H1 (cell line): ENCODE data around the gene ZFYVE27. TPM values are rescaled to one million over a fixed set of nuclear protein-coding genes. Genes with fewer than 3 reads are reported as not detected.

Experiments used
- polyA plus RNA-seq, 7 experiments: library from polyadenylated mRNA; depleted of rRNA in 3 of 7; stranded (reverse) in 5 of 7; unstranded in 2 of 7; fragments of >200 nt in 5 of 7; fragments of 200-250 nt in 2 of 7; gene quantifications; 1 replicate in 5 of 7; 2 replicates in 1 of 7; 4 replicates in 1 of 7; pipeline versions ENCODE4 v1.2.1 to v1.2.3, GENCODE V29; 2011 to 2013; ENCODE audit warnings: missing spikeins in 2 of 7, mixed read lengths in 2 of 7
- total RNA-seq: library from RNA; stranded (reverse); fragmentation: NEBNext Ultra II Directional; extraction: Animal tissue kit (Norgen Biotek cat#: 25700); gene quantifications from 2 replicates; pipeline ENCODE4 v1.2.1, GENCODE V29; 2021

ZFYVE27 gene
- total and polyA plus RNA-seq, 2 of the 8 experiments (the other 6 are each of a cell fraction or from before 2014, with no cell fraction given) = 16.6 to 19.8 TPM

Other genes starting within 250 kb of the ZFYVE27 start
- gene MMS19, start 238.7 kb upstream of the ZFYVE27 start, total RNA-seq = 128 and 130 TPM in 2 replicates
- gene MMS19, start 238.7 kb upstream of the ZFYVE27 start, polyA plus RNA-seq (2011; rRNA removed) = 221 and 228 TPM in 2 replicates
- gene UBTD1, start 238.2 kb upstream of the ZFYVE27 start, total RNA-seq = 22.3 and 23.1 TPM in 2 replicates
- gene UBTD1, start 238.2 kb upstream of the ZFYVE27 start, polyA plus RNA-seq (2011; rRNA removed) = 36.2 and 48.8 TPM in 2 replicates
- gene ANKRD2, start 164.3 kb upstream of the ZFYVE27 start, total RNA-seq = not detected in 2 replicates
- gene ANKRD2, start 164.3 kb upstream of the ZFYVE27 start, polyA plus RNA-seq (2011; rRNA removed) = not detected in 2 replicates
- gene HOGA1, start 152.7 kb upstream of the ZFYVE27 start, total RNA-seq = 0.28 and 0.29 TPM in 2 replicates
- gene HOGA1, start 152.7 kb upstream of the ZFYVE27 start, polyA plus RNA-seq (2011; rRNA removed) = 0.57 and 1.00 TPM in 2 replicates
- gene C10orf62, start 147.4 kb upstream of the ZFYVE27 start, total RNA-seq = not detected in 2 replicates
- 0.05 TPM in 1 of 2 replicates, not detected in the other for gene C10orf62, start 147.4 kb upstream of the ZFYVE27 start, polyA plus RNA-seq (2011; rRNA removed)
- gene MORN4, start 103.6 kb upstream of the ZFYVE27 start, total RNA-seq = 10.6 and 13.6 TPM in 2 replicates
- 20.2 and 22.0 TPM in 2 replicates for gene MORN4, start 103.6 kb upstream of the ZFYVE27 start, polyA plus RNA-seq (2011; rRNA removed)
- 21.9 and 22.9 TPM in 2 replicates for gene PI4K2A, start 96.5 kb upstream of the ZFYVE27 start, total RNA-seq
- 20.7 and 21.9 TPM in 2 replicates for gene PI4K2A, start 96.5 kb upstream of the ZFYVE27 start, polyA plus RNA-seq (2011; rRNA removed)
- 7.8 and 9.0 TPM in 2 replicates for gene AVPI1, start 49.9 kb upstream of the ZFYVE27 start, total RNA-seq
- 13.5 and 14.5 TPM in 2 replicates for gene AVPI1, start 49.9 kb upstream of the ZFYVE27 start, polyA plus RNA-seq (2011; rRNA removed)
- gene MARVELD1, start 23.4 kb upstream of the ZFYVE27 start, total RNA-seq = 33.1 and 37.3 TPM in 2 replicates
- 28.1 and 38.0 TPM in 2 replicates for gene MARVELD1, start 23.4 kb upstream of the ZFYVE27 start, polyA plus RNA-seq (2011; rRNA removed)
- gene SFRP5, start 34.9 kb downstream of the ZFYVE27 start, total RNA-seq = 3.3 and 3.9 TPM in 2 replicates
- 5.9 and 8.6 TPM in 2 replicates for gene SFRP5, start 34.9 kb downstream of the ZFYVE27 start, polyA plus RNA-seq (2011; rRNA removed)
- gene GOLGA7B, start 112.7 kb downstream of the ZFYVE27 start, total RNA-seq = 0.04 TPM in 1 of 2 replicates, not detected in the other
- 0.02 and 0.14 TPM in 2 replicates for gene GOLGA7B, start 112.7 kb downstream of the ZFYVE27 start, polyA plus RNA-seq (2011; rRNA removed)